RWPE1 (cell line): Measurements from ENCODE around the gene POLR3C.

Experiments used
- CTCF ChIA-PET: fragments of 350-600 bp; sonication (Branson Sonifier 250); formaldehyde crosslinking; extraction: SDS; loops from one replicate; lab custom pipeline; 2021; lab: Yijun Ruan, JAX
- POLR2A ChIA-PET: fragments of 400-600 bp; formaldehyde crosslinking; extraction: SDS; loops from one replicate; lab custom pipeline; 2020; ENCODE audit warnings: antibody characterized with exemption; ENCODE audit not compliant: low non-redundant PET; lab: Yijun Ruan, JAX
- DNase-seq: peaks from one replicate; pipeline ENCODE4 v3.0.0; 2012; ENCODE audit warnings: low spot score
- H3K27ac ChIP-seq: fragments of 450-650 bp; 2 replicates; pipeline ENCODE4 v1.5.1; 2017
- CTCF ChIP-seq: fragments of 450-650 bp; conservative IDR thresholded peaks from 2 replicates; pipeline ENCODE4 v1.5.1; 2017; ENCODE audit warnings: low read depth, mild to moderate bottlenecking

The POLR3C gene

GRCh38 chr1:145859491-145860023 lies 35.6 kb downstream of the POLR3C start:
- POLR2A ChIA-PET: interaction anchor here (0.6 to 1.1 kb wide), 5 partner anchors 14 to 143 kb away, joined by 3 to 8 read pairs (median 4); partner anchors contain the start of genes ANKRD34A, NUDT17 and POLR3GL
- peak overlapping the region; percentile 89 for H3K27ac ChIP-seq
- CTCF ChIA-PET: interaction anchor here (0.6 to 6.3 kb wide), 3 partner anchors 13 to 33 kb away, joined by 4 to 51 read pairs (median 9); partner anchors contain the start of gene NUDT17
- DNase-seq: peak; percentile 95
- no peak for TF ChIP-seq CTCF

GRCh38 chr1:145863282-145864018 lies 39.5 kb downstream of the POLR3C start:
- H3K27ac ChIP-seq: no peak overlapping the region
- TF ChIP-seq CTCF: no peak
- CTCF ChIA-PET: no interaction called here
- POLR2A ChIA-PET: no interaction called here
- no peak for DNase-seq

- POLR2A ChIA-PET: no interaction called here
- TF ChIP-seq CTCF: no peak
- DNase-seq: no peak
Measured at GRCh38 chr1:145868232-145868631, 44.2 kb downstream of the POLR3C start.

GRCh38 chr1:145871994-145872924 lies 48.3 kb downstream of the POLR3C start:
- TF ChIP-seq CTCF: no peak
- H3K27ac ChIP-seq: no peak overlapping the region
- ChIA-PET POLR2A (no interaction called here), CTCF (interaction anchor here (0.6 to 2.1 kb wide), 3 partner anchors 16 to 147 kb away, joined by 3 to 9 read pairs (median 4); partner anchors contain the start of gene NUDT17)
- DNase-seq: no peak

More at GRCh38 chr1:145868232-145868631, 44.2 kb downstream of the POLR3C start:
- CTCF ChIA-PET: no interaction called here
- no peak overlapping the region for H3K27ac ChIP-seq

GRCh38 chr1:145874646-145875045 lies 50.6 kb downstream of the POLR3C start:
- no peak for DNase-seq
- H3K27ac ChIP-seq: no peak overlapping the region
- no peak for TF ChIP-seq CTCF
- ChIA-PET CTCF (interaction anchor here (0.6 kb wide), 1 partner anchor 11 kb away, joined by 3 read pairs; no protein-coding TSS in a partner anchor), POLR2A (no interaction called here)

- DNase-seq: no peak
- ChIA-PET POLR2A (interaction anchor here (0.5 kb wide), 1 partner anchor 45 kb away, joined by 4 read pairs; no protein-coding TSS in a partner anchor), CTCF (interaction anchor here (0.7 to 3.0 kb wide), 2 partner anchors 14 to 131 kb away, joined by 3 to 12 read pairs; no protein-coding TSS in a partner anchor)
- H3K27ac ChIP-seq: no peak overlapping the region
- no peak for TF ChIP-seq CTCF
Measured at GRCh38 chr1:145877923-145878486, 54.0 kb downstream of the POLR3C start.
